ENCODE results near the gene PKNOX2.

Gene PKNOX2

DNA sequence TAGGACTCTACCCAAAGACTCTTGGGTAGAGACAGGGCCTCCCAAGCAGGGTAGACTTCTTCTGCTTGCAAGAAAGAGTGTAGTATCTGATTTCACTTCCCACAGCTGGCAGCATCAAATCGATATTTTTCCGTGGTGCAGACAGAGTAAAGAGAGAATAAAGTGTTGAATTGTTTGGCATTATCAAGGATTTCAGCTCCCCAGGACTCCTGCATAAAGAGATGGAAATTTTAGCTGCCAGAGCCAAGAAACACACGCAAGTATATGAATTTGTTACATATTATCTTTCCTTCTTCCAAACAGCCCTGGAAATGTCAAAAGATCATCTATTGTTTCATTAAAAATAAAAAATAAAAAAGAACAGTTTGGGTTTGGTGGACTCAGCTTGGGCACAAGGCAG lies 136.8 kb downstream of the PKNOX2 start:
- no peak for DNase-seq (ENCODE audit: low read depth)
- TF ChIP-seq, protein P1, sequence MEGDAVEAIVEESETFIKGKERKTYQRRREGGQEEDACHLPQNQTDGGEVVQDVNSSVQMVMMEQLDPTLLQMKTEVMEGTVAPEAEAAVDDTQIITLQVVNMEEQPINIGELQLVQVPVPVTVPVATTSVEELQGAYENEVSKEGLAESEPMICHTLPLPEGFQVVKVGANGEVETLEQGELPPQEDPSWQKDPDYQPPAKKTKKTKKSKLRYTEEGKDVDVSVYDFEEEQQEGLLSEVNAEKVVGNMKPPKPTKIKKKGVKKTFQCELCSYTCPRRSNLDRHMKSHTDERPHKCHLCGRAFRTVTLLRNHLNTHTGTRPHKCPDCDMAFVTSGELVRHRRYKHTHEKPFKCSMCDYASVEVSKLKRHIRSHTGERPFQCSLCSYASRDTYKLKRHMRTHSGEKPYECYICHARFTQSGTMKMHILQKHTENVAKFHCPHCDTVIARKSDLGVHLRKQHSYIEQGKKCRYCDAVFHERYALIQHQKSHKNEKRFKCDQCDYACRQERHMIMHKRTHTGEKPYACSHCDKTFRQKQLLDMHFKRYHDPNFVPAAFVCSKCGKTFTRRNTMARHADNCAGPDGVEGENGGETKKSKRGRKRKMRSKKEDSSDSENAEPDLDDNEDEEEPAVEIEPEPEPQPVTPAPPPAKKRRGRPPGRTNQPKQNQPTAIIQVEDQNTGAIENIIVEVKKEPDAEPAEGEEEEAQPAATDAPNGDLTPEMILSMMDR (IDR thresholded peaks at IDR 0.05; ENCODE audit: low read length, missing control alignments), result no peak
- H3K4me3 ChIP-seq (replicated peaks; ENCODE audit: low read depth, low read length), result no peak overlapping the region

DNA sequence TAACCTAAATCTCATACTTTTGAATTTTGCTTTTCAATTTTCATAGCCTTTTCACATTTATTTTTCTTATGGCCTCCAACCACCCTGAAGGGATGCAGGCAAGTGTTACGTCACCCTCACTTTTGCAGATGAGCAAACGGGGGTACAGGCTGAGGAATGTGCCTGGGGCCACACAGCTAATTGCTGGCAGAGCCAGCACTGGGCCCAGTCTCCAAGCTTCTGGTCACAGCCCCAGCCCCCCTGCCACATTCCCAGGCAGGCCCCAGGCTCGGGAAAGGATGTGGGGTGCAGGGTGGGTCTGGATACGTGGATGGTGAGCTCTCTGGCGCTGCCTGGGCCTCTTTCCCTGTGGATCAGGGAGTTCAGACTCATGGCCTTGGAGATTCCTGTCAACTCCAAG lies 138.6 kb downstream of the PKNOX2 start:
- H3K4me3 ChIP-seq (replicated peaks; ENCODE audit: low read depth, low read length), result no peak overlapping the region
- no peak for DNase-seq (ENCODE audit: low read depth)
- TF ChIP-seq, protein P1 (IDR thresholded peaks at IDR 0.05; ENCODE audit: low read length, missing control alignments), result no peak

DNA sequence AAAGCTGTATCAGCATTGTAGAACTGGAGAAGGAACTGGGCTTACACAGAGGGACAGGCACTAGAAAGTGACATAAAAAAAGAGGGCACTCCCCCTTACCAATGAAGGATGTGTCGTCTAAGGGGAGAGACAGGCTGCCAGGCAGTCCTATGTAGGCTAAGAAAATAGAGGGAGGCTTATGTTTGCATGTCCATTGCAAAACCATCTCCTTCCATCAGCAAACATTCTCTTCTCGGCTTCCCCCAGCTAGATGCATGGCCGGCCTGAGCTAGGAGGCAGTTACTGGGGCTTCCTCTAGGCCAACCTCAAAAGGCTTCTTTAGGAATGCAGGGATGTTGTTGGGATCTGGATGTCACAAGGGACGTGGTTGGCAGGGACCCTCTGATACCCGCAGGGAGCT lies 139.1 kb downstream of the PKNOX2 start:
- H3K4me3 ChIP-seq (replicated peaks; ENCODE audit: low read depth, low read length), result no peak overlapping the region
- TF ChIP-seq, protein P1 (IDR thresholded peaks at IDR 0.05; ENCODE audit: low read length, missing control alignments), result no peak
- DNase-seq (ENCODE audit: low read depth), result no peak

DNA sequence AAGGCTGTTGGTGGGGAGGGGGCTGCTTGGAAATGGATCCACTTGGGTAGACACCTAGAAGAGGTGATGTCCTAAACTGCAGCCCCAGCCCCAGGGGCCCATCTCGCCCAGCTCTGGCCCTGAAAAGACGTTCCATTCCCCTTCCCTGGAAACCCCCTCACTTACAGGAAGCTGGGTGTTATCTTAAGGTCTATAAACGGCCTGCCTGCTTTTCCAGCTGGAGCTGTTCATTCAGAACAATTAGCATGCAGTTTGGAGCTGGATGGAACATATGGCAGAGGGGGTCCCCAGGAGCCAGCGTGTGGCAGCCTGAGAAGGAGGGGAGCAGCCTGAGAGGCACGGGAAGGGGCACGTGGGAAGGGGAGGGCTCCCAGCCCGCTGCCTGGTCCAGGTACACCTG lies 139.6 kb downstream of the PKNOX2 start:
- no peak overlapping the region for H3K4me3 ChIP-seq (replicated peaks; ENCODE audit: low read depth, low read length)
- TF ChIP-seq, protein P1 (IDR thresholded peaks at IDR 0.05; ENCODE audit: low read length, missing control alignments), result no peak
- no peak for DNase-seq (ENCODE audit: low read depth)

DNA sequence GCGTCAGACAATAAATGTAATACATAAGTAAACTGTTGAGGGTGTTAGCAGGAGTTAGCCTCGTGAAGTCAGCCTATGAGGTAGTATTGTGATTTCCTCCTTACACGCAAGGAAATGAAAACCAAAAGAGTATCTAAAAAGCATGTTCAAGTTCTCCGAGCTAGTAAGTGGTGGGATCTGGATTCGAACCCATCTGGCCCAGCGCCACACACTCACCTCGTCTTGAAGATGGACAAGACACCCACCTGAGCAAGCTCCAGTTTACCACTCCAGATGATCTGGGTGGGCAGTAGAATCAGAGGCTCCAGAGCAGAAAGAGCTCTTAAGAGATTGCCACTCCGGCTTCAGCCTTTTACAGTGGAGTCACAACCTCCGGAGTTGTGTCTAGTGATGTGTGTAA lies 140.3 kb downstream of the PKNOX2 start:
- H3K4me3 ChIP-seq (replicated peaks; ENCODE audit: low read depth, low read length), result no peak overlapping the region
- TF ChIP-seq, protein P1 (IDR thresholded peaks at IDR 0.05; ENCODE audit: low read length, missing control alignments), result no peak
- no peak for DNase-seq (ENCODE audit: low read depth)

DNA sequence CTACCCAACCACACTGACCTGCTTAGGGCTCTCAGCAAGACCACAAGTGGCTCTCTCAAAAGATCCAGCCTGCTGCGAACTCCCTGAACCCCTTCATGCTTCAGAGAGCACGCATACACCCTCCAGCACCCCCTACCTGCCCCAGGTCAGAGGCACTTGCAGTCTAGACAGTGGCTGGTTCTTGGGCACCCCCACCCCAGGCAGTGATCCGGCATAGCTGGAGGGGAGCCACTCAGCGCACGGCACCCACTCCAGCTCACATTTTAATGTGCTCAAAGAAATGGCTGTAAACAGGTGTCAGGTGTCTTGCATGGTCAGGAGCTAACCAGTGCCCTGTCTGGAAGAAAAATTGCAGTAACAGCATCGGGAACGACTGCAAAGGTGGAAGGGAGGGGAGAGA lies 140.8 kb downstream of the PKNOX2 start:
- TF ChIP-seq, protein P1 (IDR thresholded peaks at IDR 0.05; ENCODE audit: low read length, missing control alignments), result no peak

DNA sequence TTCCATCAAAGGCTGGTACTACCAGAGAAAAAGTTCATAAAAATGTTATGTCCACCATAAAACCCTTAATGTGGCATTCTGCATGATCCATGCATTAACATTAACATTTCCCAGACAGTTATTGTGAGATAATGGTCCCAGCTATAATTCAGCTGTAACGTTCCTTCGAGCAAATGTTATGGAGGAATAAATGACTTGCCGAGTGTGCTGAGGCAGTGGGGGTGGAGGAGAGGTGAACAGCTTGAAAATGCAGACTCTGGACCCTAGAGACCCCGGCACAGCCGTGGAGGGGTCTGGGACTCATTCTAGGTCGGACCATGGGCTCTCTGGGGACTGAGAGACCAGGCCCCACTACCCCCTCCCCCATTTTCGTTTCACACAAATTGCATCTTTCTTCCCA lies 141.9 kb downstream of the PKNOX2 start:
- TF ChIP-seq, protein P1 (IDR thresholded peaks at IDR 0.05; ENCODE audit: low read length, missing control alignments), result no peak
- no peak for DNase-seq (ENCODE audit: low read depth)

More for the DNA sequence above, 140.8 kb downstream of the PKNOX2 start:
- no peak overlapping the region for H3K4me3 ChIP-seq (replicated peaks; ENCODE audit: low read depth, low read length)
- DNase-seq (ENCODE audit: low read depth), result no peak

More for the DNA sequence above, 141.9 kb downstream of the PKNOX2 start:
- no peak overlapping the region for H3K4me3 ChIP-seq (replicated peaks; ENCODE audit: low read depth, low read length)

Data from fibroblast of pulmonary artery (primary cell).